ENCODE data around the gene INAVA.

DNA sequence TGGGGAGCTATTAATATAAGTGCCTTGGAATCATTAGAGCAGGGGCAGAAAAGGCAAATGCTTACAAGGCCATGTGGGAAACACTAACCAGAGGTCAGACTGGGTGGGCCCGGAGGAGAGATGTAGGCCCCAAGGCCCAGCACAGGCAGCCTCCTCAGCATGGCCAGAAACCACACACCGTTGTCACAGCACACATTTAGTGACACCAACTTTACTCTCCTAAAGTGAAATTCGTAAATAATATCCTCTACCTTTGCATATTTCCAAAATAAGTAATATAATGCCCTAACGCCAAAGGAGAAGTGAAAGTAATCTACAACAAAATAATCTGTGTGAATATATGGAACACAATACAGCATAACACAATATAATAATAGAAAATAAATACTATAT is 66.2 kb downstream of the INAVA start:
- no peak for TF ChIP-seq POLR2A (IDR thresholded peaks at IDR 0.05)
- TF ChIP-seq, protein P1, sequence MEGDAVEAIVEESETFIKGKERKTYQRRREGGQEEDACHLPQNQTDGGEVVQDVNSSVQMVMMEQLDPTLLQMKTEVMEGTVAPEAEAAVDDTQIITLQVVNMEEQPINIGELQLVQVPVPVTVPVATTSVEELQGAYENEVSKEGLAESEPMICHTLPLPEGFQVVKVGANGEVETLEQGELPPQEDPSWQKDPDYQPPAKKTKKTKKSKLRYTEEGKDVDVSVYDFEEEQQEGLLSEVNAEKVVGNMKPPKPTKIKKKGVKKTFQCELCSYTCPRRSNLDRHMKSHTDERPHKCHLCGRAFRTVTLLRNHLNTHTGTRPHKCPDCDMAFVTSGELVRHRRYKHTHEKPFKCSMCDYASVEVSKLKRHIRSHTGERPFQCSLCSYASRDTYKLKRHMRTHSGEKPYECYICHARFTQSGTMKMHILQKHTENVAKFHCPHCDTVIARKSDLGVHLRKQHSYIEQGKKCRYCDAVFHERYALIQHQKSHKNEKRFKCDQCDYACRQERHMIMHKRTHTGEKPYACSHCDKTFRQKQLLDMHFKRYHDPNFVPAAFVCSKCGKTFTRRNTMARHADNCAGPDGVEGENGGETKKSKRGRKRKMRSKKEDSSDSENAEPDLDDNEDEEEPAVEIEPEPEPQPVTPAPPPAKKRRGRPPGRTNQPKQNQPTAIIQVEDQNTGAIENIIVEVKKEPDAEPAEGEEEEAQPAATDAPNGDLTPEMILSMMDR (IDR thresholded peaks at IDR 0.05): no peak

Data from adrenal gland (tissue), 5 donors.